Skeletal muscle tissue (tissue), 4 donors: ENCODE data around the gene PIGB. TPM values are rescaled to one million over a fixed set of nuclear protein-coding genes. Genes with fewer than 3 reads are reported as not detected.
A peak's percentile ranks its signal among the peaks of the same experiment; 100 is the strongest.

ENCODE experiments used
- H3K27ac ChIP-seq: one replicate; pipeline ENCODE4 v1.7.0; 2013; ENCODE audit warnings: mild to moderate bottlenecking, low read depth, low read length, inconsistent platforms
- H3K27me3 ChIP-seq, 3 donors: one replicate each; pipeline ENCODE4 v1.7.0; 2013; ENCODE audit warnings: low read length in 3 of 3; ENCODE audit not compliant: control insufficient read depth in 3 of 3, insufficient read depth in 3 of 3
- H3K36me3 ChIP-seq, 3 donors: one replicate each; pipeline ENCODE4 v1.7.0; 2013; ENCODE audit warnings: low read length in 3 of 3; ENCODE audit not compliant: control insufficient read depth in 3 of 3, insufficient read depth in 3 of 3
- H3K4me1 ChIP-seq, 3 donors: one replicate each; pipeline ENCODE4 v1.7.0; 2013; ENCODE audit warnings: low read length in 3 of 3, mild to moderate bottlenecking in 3 of 3; ENCODE audit not compliant: control insufficient read depth in 3 of 3, insufficient read depth in 3 of 3
- H3K4me3 ChIP-seq, 3 donors: one replicate each; pipeline ENCODE4 v1.7.0; 2013; ENCODE audit warnings: low read length in 3 of 3
- H3K9ac ChIP-seq, 3 donors: one replicate each; pipeline ENCODE4 v1.7.0; 2013; ENCODE audit warnings: low read length in 3 of 3, mild to moderate bottlenecking in 3 of 3, moderate library complexity in 2 of 3, low read depth in 1 of 3
- H3K9me3 ChIP-seq, 3 donors: one replicate each; pipeline ENCODE4 v1.7.0; 2013; ENCODE audit warnings: low read length in 3 of 3; ENCODE audit not compliant: control insufficient read depth in 3 of 3
- total RNA-seq: library from RNA; depleted of rRNA; stranded (reverse); fragments of >200 nt; gene quantifications from one replicate; pipeline ENCODE4 v1.2.3, GENCODE V29; 2014
- donor health status: Osteomylitis.

Gene PIGB
- total RNA-seq, 1 donor from 2014 or later, result 5.2 TPM

GRCh38 chr15:55362641-55363040 lies 43.6 kb downstream of the PIGB start:
- no peaks in the 10 kb centered on the region for H3K9me3 ChIP-seq
- H3K27ac ChIP-seq, result no peak overlapping the region
- H3K4me1 ChIP-seq, result no peaks in the 10 kb centered on the region
- H3K27me3 ChIP-seq, result no peaks in the 10 kb centered on the region
- H3K9ac ChIP-seq, result no peak overlapping the region
- no peak overlapping the region for H3K4me3 ChIP-seq
- H3K36me3 ChIP-seq, result peaks cover 0 to 31% (median 14%) of the 10 kb centered on the region in 3 donors

GRCh38 chr15:55366981-55367380 lies 48.0 kb downstream of the PIGB start:
- no peaks in the 10 kb centered on the region for H3K9me3 ChIP-seq
- H3K27ac ChIP-seq, result no peak overlapping the region
- H3K36me3 ChIP-seq, result peaks cover 0 to 37% (median 22%) of the 10 kb centered on the region in 3 donors
- no peaks in the 10 kb centered on the region for H3K4me1 ChIP-seq
- H3K4me3 ChIP-seq, result no peak overlapping the region
- no peaks in the 10 kb centered on the region for H3K27me3 ChIP-seq
- no peak overlapping the region for H3K9ac ChIP-seq

- H3K36me3 ChIP-seq, result peaks cover 0 to 48% (median 35%) of the 10 kb centered on the region in 3 donors
Observed at GRCh38 chr15:55372701-55373440, 53.8 kb downstream of the PIGB start.

GRCh38 chr15:55379095-55379494 lies 60.1 kb downstream of the PIGB start:
- Histone ChIP-seq H3K27me3 (no peaks in the 10 kb centered on the region), H3K4me1 (no peaks in the 10 kb centered on the region), H3K9me3 (no peaks in the 10 kb centered on the region), H3K4me3 (no peak overlapping the region), H3K9ac (no peak overlapping the region), H3K27ac (no peak overlapping the region), H3K36me3 (peaks cover 13 to 40% (median 36%) of the 10 kb centered on the region in 3 donors)

More at GRCh38 chr15:55372701-55373440, 53.8 kb downstream of the PIGB start:
- Histone ChIP-seq H3K9me3 (no peaks in the 10 kb centered on the region), H3K27me3 (no peaks in the 10 kb centered on the region), H3K27ac (peak overlapping the region; percentile 37), H3K9ac (peak overlapping the region in 1 of 3 donors; percentile 68), H3K4me3 (no peak overlapping the region), H3K4me1 (peaks cover 0 to 5% (median 3%) of the 10 kb centered on the region in 3 donors)

- H3K9me3 ChIP-seq, result no peaks in the 10 kb centered on the region
- H3K36me3 ChIP-seq, result peaks cover 16 to 30% (median 30%) of the 10 kb centered on the region in 3 donors
- H3K4me1 ChIP-seq, result no peaks in the 10 kb centered on the region
- no peak overlapping the region for H3K9ac ChIP-seq
- no peak overlapping the region for H3K27ac ChIP-seq
- no peak overlapping the region for H3K4me3 ChIP-seq
- no peaks in the 10 kb centered on the region for H3K27me3 ChIP-seq
Observed at GRCh38 chr15:55381595-55381994, 62.6 kb downstream of the PIGB start.

GRCh38 chr15:55383687-55384086 lies 64.7 kb downstream of the PIGB start:
- peaks cover 13 to 29% (median 19%) of the 10 kb centered on the region in 3 donors for H3K36me3 ChIP-seq

GRCh38 chr15:55387027-55387426 lies 68.0 kb downstream of the PIGB start:
- no peak overlapping the region for H3K4me3 ChIP-seq
- no peak overlapping the region for H3K9ac ChIP-seq
- H3K27ac ChIP-seq, result no peak overlapping the region
- H3K36me3 ChIP-seq, result peaks cover 10 to 24% (median 11%) of the 10 kb centered on the region in 3 donors
- peaks cover 0 to 4% (median 0%) of the 10 kb centered on the region in 3 donors for H3K4me1 ChIP-seq
- H3K27me3 ChIP-seq, result no peaks in the 10 kb centered on the region
- H3K9me3 ChIP-seq, result no peaks in the 10 kb centered on the region

More at GRCh38 chr15:55383687-55384086, 64.7 kb downstream of the PIGB start:
- Histone ChIP-seq H3K4me1 (peaks cover 0 to 3% (median 0%) of the 10 kb centered on the region in 3 donors), H3K4me3 (no peak overlapping the region), H3K27me3 (no peaks in the 10 kb centered on the region), H3K9me3 (no peaks in the 10 kb centered on the region), H3K9ac (no peak overlapping the region), H3K27ac (no peak overlapping the region)

GRCh38 chr15:55389264-55389607 lies 70.2 kb downstream of the PIGB start:
- no peak overlapping the region for H3K27ac ChIP-seq

GRCh38 chr15:55394694-55395093 lies 75.7 kb downstream of the PIGB start:
- Histone ChIP-seq H3K4me3 (no peak overlapping the region), H3K27ac (peak overlapping the region; percentile 59), H3K36me3 (peaks cover 0 to 3% (median 0%) of the 10 kb centered on the region in 3 donors), H3K27me3 (no peaks in the 10 kb centered on the region), H3K4me1 (peaks cover 0 to 10% (median 3%) of the 10 kb centered on the region in 3 donors), H3K9me3 (no peaks in the 10 kb centered on the region), H3K9ac (no peak overlapping the region)

More at GRCh38 chr15:55389264-55389607, 70.2 kb downstream of the PIGB start:
- no peak overlapping the region for H3K4me3 ChIP-seq
- H3K9ac ChIP-seq, result no peak overlapping the region
- no peaks in the 10 kb centered on the region for H3K27me3 ChIP-seq
- H3K4me1 ChIP-seq, result peaks cover 0 to 9% (median 0%) of the 10 kb centered on the region in 3 donors
- H3K9me3 ChIP-seq, result no peaks in the 10 kb centered on the region
- peaks cover 2 to 16% (median 7%) of the 10 kb centered on the region in 3 donors for H3K36me3 ChIP-seq

- H3K4me1 ChIP-seq, result peaks cover 3 to 10% (median 4%) of the 10 kb centered on the region in 3 donors
- no peaks in the 10 kb centered on the region for H3K27me3 ChIP-seq
- no peak overlapping the region for H3K4me3 ChIP-seq
- H3K9me3 ChIP-seq, result no peaks in the 10 kb centered on the region
- no peak overlapping the region for H3K27ac ChIP-seq
- H3K36me3 ChIP-seq, result peaks cover 0 to 3% (median 0%) of the 10 kb centered on the region in 3 donors
- no peak overlapping the region for H3K9ac ChIP-seq
Observed at GRCh38 chr15:55398243-55398642, 79.2 kb downstream of the PIGB start.
